Effector memory CD4-positive, alpha-beta T cell (primary cell): Measurements from ENCODE around the gene GALNS.
"Not testable (repeated sequence)": the region's sequence is repeated elsewhere in the genome, so short reads cannot be mapped to it uniquely, and the experiment has no call there.

Source experiments
- DNase-seq, 3 donors: peaks; one replicate each; pipeline ENCODE4 v3.0.0-alpha.2; 2020
- H3K27ac ChIP-seq: 2 replicates; pipeline ENCODE4 v1.7.0; 2013; ENCODE audit warnings: mild to moderate bottlenecking, low read length, moderate library complexity; ENCODE audit not compliant: insufficient read depth, poor library complexity, severe bottlenecking
- H3K27me3 ChIP-seq: replicated peaks from 2 replicates; pipeline ENCODE4 v1.7.0; 2013; ENCODE audit warnings: mild to moderate bottlenecking, low read length; ENCODE audit not compliant: insufficient read depth, control insufficient read depth, poor library complexity, severe bottlenecking
- H3K36me3 ChIP-seq: 2 replicates; pipeline ENCODE4 v1.7.0; 2013; ENCODE audit warnings: mild to moderate bottlenecking, low read length, moderate library complexity; ENCODE audit not compliant: control insufficient read depth, insufficient read depth
- H3K4me1 ChIP-seq: 2 replicates; pipeline ENCODE4 v1.7.0; 2013; ENCODE audit warnings: low read length, mild to moderate bottlenecking; ENCODE audit not compliant: control insufficient read depth, insufficient read depth, poor library complexity, severe bottlenecking
- H3K4me3 ChIP-seq: 2 replicates; pipeline ENCODE4 v1.7.0; 2013; ENCODE audit warnings: low read length, low read depth, mild to moderate bottlenecking; ENCODE audit not compliant: insufficient read depth, poor library complexity, severe bottlenecking
- H3K9me3 ChIP-seq: 2 replicates; pipeline ENCODE4 v1.7.0; 2013; ENCODE audit warnings: mild to moderate bottlenecking, low read length, moderate library complexity; ENCODE audit not compliant: control insufficient read depth

The GALNS gene

DNA sequence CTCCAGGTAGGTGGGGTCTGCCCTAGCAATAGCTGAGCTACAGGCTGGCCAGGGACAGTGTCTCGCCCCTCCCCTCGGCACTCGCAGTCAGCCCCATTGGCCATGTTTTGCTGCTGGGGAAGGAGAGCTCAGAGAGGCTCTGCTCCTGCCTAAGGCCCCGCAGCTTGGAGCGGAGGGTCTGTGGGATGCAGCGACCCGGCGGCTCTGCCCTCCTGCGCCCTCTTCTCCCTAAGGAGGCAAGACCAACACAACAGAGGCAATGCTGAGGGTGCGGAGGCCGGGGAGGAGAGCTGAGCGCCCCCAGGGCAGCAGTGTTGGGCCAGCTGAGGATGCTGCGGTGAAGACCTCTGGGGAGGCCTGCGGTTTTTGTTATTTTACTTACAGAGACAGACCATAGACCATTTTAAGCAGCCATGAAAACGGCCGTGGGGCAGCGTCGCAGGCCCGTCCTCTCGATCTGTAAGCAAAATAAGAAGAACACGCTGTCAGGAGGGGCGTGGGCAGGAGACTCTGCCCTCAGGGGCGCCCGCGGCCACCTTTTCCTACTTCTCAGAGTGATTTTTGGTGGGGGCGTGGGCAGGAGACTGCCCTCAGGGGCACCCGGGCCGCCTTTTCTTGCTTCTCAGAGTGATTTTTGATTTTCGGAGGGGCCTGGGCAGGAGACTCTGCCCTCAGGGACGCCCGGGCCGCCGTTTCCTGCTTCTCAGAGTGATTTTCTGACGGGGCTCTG, 41.1 kb upstream of the GALNS start:
- Histone ChIP-seq H3K27ac (no peak overlapping the region), H3K4me1 (no peaks in the 10 kb centered on the region), H3K4me3 (no peak overlapping the region), H3K9me3 (no peaks in the 10 kb centered on the region), H3K27me3 (no peaks in the 10 kb centered on the region), H3K36me3 (no peaks in the 10 kb centered on the region)
- no peak for DNase-seq

DNA sequence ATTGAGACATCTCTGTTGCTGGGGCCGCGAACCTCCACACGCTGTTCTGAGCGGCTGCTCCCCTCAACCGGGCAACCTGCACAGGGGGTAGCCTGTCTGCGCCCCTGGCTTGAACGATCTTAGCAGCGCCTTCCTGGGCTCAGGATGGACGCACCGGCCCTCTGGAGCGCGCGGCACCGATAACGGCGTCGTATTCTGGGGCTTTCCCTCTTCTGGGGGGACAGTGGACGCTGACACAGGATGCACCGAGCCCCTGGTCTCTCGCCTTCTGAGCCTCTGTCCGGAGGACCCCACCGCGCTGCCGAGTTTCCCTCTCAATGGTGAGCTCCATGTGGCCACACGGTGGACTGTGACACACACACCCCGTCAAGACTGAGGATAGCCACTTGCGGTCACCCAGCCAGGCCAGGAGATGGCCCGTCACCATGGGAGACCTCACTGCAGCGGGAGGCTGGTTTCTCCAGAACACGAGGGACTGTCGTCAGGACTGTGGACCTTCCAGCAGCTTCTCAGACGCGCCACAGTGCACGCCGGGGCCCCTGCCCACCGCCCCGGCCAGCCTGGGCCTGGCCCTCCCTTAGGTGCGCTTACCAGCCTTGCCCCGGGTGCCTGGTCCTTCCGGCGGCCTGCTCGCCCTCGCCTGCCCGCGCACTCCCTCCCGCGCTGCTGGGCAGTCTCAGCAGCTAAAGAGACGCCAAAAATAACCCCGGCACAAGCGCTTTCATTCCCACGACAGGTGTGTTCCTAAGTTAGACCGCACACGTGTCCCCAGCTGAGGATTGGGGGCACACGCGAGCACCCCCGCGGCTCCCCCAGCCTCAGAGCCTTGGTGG, 39.7 kb upstream of the GALNS start:
- no peak for DNase-seq
- H3K36me3 ChIP-seq: no peaks in the 10 kb centered on the region
- no peaks in the 10 kb centered on the region for H3K9me3 ChIP-seq

DNA sequence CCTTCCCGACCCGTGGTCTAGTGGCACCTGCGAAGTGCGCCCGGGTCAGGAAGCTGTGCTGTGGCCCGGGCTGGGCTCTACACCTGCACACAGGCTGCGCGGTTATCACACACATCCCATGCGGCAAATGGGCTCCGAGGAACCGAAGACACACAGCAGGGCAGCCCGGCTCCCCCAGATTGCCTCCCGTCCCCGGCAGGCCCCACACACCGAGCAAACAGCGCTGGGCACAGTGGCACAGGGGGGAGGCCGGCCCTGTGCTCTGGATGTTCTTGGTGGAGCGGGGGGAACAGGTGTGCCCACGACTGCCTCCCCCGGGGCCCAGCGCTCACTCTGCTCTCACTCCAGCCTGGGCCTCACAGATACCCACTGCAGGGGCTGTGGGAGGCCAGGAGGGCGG, 38.6 kb upstream of the GALNS start:
- Histone ChIP-seq H3K4me1 (no peaks in the 10 kb centered on the region), H3K36me3 (no peaks in the 10 kb centered on the region), H3K9me3 (no peaks in the 10 kb centered on the region), H3K4me3 (no peak overlapping the region), H3K27me3 (no peaks in the 10 kb centered on the region), H3K27ac (no peak overlapping the region)
- DNase-seq: no peak

More for the DNA sequence above, 39.7 kb upstream of the GALNS start:
- Histone ChIP-seq H3K4me3 (no peak overlapping the region), H3K4me1 (no peaks in the 10 kb centered on the region), H3K27ac (no peak overlapping the region), H3K27me3 (no peaks in the 10 kb centered on the region)

DNA sequence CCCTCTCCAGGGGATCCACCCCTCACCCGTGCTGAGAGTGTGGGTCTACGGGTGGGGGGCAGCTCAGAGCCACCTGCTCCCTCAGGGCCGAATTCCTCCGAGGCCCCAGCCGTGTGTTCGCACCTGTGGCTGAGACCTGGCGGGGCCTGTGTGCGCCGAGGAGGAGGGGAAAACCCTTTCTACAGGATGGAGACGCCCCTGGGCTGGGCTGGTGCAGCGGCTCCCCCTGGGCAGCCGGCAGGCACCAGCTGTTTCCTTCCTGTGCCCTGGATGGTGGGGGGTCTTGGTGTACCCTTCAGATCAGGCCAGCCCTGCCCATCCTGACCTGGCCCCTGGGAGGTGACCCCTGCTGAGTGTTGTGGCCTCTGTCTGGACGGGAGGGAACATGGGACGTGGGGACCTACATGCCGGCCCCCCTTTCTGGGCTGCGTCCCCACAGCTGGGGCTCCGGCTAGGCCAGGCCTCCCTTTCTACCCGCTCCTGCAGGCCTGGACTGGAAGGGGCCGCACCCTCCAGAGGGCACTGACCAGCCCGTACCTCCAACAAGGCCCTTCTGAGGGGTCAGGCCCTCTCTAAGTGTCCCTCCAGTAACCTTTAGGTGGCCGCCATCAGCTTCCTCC, 38.0 kb upstream of the GALNS start:
- no peak overlapping the region for H3K4me3 ChIP-seq
- DNase-seq: no peak
- no peak overlapping the region for H3K27ac ChIP-seq
- no peaks in the 10 kb centered on the region for H3K9me3 ChIP-seq
- no peaks in the 10 kb centered on the region for H3K27me3 ChIP-seq
- no peaks in the 10 kb centered on the region for H3K36me3 ChIP-seq
- H3K4me1 ChIP-seq: no peaks in the 10 kb centered on the region

DNA sequence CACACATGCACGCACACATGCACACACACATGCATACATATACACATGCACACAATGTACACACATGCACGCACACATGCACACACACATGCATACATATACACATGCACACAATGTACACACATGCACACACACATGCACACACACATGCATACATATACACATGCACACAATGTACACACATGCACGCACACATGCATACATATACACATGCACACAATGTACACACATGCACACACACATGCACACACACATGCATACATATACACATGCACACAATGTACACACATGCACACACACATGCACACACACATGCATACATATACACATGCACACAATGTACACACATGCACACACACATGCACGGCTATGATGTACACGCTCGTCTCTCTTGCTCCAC, 37.5 kb upstream of the GALNS start:
- H3K4me1 ChIP-seq, DNase-seq, H3K27me3 ChIP-seq, H3K4me3 ChIP-seq, H3K9me3 ChIP-seq, H3K36me3 ChIP-seq, H3K27ac ChIP-seq: not testable (repeated sequence)

DNA sequence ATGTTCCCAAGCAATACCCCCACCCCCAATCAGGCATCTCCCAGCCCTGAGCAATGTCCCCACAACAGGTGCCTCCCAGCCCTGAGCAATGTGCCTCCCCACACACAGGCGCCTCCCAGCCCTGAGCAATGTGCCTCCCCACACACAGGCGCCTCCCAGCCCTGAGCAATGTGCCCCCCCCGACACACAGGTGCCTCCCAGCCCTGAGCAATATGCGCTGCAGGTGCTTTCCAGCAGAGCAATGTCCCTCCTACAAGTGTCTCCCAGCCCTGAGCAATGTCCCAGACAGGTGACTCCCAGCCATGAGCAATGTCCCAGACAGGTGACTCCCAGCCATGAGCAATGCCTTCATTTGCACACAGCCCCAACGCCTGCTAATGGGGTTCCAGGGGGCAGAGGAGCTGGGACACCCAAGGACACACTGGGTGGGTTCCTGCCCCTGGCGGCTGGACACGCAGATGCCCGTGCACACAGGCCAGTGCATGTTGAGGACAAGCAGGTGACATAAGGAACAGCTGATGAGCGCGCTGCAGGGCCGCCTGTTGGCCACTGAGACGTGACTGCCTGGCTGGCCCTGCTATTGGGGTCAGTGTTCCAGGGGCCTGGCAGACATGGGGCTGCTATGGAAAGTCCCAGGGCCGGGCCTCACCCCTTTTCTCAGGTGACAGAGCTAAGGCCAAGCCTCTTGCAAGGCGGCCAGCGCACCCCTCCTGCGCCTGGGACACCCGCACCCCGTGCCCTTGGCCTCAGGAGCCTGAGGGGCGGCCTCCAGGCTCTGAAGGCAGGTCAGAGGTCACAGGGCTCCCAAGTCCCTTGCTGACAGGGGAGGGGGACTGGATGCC, 36.6 kb upstream of the GALNS start:
- Histone ChIP-seq H3K27ac (no peak overlapping the region), H3K27me3 (no peaks in the 10 kb centered on the region), H3K4me3 (no peak overlapping the region), H3K9me3 (no peaks in the 10 kb centered on the region), H3K4me1 (no peaks in the 10 kb centered on the region), H3K36me3 (no peaks in the 10 kb centered on the region)
- no peak for DNase-seq

DNA sequence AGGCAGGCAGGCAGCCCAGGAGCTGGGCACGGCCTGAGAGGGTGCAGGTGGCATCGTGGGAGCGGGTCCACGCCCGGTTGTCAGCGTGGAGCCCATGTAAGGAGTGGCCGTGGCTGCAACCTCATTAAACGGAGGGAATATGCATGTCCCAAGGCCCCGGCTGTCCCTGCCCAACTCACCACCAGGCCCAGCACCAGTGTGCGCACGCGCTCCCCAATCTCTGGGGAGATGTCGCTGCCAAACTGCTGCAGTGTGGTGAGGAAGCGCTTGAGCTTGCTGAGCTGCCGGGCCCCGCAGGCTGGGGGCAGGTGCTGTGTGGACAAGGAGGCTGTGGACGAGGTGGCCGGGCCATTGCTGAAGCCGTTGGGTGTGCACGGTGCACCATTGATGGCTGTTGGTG, 35.3 kb upstream of the GALNS start:
- Histone ChIP-seq H3K4me1 (no peaks in the 10 kb centered on the region), H3K27ac (no peak overlapping the region), H3K36me3 (no peaks in the 10 kb centered on the region), H3K4me3 (no peak overlapping the region), H3K27me3 (no peaks in the 10 kb centered on the region), H3K9me3 (no peaks in the 10 kb centered on the region)
- no peak for DNase-seq

DNA sequence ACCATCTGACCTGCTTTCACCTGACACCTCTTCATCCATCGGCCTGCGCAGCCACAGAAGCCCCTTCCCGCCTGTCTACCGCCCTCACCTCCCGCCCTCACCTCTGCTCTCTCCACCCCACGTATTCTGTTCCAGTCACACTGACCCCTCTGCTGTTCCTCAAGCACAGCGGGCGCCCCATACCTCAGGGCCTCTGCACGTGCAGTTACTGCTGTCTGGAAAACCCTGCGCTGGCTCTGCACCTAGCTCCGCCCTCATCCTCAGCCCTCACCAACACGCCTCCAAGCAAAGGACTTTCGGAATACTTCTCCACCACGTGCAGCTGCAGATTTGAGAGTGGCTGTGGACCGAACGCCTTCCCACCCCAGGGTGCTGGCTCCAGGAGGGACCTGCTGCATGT, 34.3 kb upstream of the GALNS start:
- Histone ChIP-seq H3K27ac (no peak overlapping the region), H3K27me3 (no peaks in the 10 kb centered on the region), H3K9me3 (no peaks in the 10 kb centered on the region), H3K4me1 (no peaks in the 10 kb centered on the region), H3K36me3 (no peaks in the 10 kb centered on the region), H3K4me3 (no peak overlapping the region)
- no peak for DNase-seq

DNA sequence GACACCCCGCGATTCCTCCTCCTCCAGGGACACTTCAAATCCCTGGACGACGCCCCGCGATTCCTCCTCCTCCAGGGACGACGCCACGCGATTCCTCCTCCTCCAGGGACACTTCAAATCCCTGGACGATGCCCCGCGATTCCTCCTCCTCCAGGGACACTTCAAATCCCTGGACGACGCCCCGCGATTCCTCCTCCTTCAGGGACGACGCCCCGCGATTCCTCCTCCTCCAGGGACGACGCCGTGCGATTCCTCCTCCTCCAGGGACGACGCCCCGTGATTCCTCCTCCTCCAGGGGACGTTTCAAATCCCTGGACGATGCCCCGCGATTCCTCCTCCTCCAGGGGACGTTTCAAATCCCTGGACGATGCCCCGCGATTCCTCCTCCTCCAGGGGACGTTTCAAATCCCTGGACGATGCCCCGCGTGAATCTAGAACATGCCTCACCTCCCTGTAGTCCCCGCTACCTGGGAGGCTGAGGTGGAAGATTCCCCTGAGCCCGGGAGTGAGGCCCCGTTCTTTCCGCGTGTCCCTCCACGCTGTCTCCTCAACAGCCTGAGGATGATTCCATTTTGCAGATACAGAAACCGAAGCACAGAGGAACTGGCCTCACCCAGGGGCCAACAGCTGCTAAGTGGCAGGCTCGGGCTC, 33.1 kb upstream of the GALNS start:
- H3K36me3 ChIP-seq, DNase-seq: not testable (repeated sequence)

More for the DNA sequence above, 33.1 kb upstream of the GALNS start:
- H3K27ac ChIP-seq, H3K27me3 ChIP-seq, H3K4me3 ChIP-seq, H3K4me1 ChIP-seq, H3K9me3 ChIP-seq: not testable (repeated sequence)
